Right lobe of liver (tissue), 6 donors: ENCODE data around the gene LAMC1. TPM values are rescaled to one million over a fixed set of nuclear protein-coding genes. Genes with fewer than 3 reads are reported as not detected.
"Not testable (repeated sequence)": the region's sequence is repeated elsewhere in the genome, so short reads cannot be mapped to it uniquely, and the experiment has no call there.

Experiments
- ATAC-seq, 4 donors: fragments of 200-7000 bp; cut with Tn5 transposase; one replicate each; pipeline ENCODE4 v1.9.1; 2020; ENCODE audit warnings: mild to moderate bottlenecking in 4 of 4, moderate library complexity in 4 of 4
- DNase-seq, 3 donors: peaks; one replicate each; pipeline ENCODE4 v3.0.0-alpha.2; 2020
- H3K27ac ChIP-seq, 3 donors: fragments of 200-600 bp; one replicate each; pipeline ENCODE4 v1.8.0; 2022
- H3K27me3 ChIP-seq, 2 donors: fragments of 200-600 bp; one replicate each; pipeline ENCODE4 v1.8.0; 2022
- H3K36me3 ChIP-seq, 4 donors: fragments of 200-600 bp; sonication (generic) in 1 of 4; one replicate each; pipeline versions ENCODE4 v1.5.1 to v1.8.0; 2017 to 2022; ENCODE audit warnings: control low read depth in 1 of 4
- H3K4me1 ChIP-seq, 4 donors: fragments of 200-600 bp; sonication (generic) in 1 of 4; one replicate each; pipeline versions ENCODE4 v1.5.1 to v1.8.0; 2017 to 2022; ENCODE audit warnings: control low read depth in 1 of 4
- H3K4me3 ChIP-seq, 3 donors: fragments of 200-600 bp; one replicate each; pipeline ENCODE4 v1.8.0; 2022
- H3K9me3 ChIP-seq, 4 donors: fragments of 200-600 bp; sonication (generic) in 1 of 4; one replicate each; pipeline versions ENCODE4 v1.5.1 to v1.8.0; 2017 to 2022; ENCODE audit warnings: control low read depth in 1 of 4
- POLR2A ChIP-seq: fragments of 450-650 bp; IDR thresholded peaks from one replicate; pipeline ENCODE4 v1.6.1; 2017; ENCODE audit warnings: antibody characterized with exemption, mild to moderate bottlenecking
- WGBS: methylation state at CpG from one replicate; pipeline ENCODE4 v1.1.6; 2018; ENCODE audit warnings: low coverage, low lambda C conversion rate; ENCODE audit not compliant: insufficient coverage; ENCODE audit errors: missing lambda C conversion rate; 5-methylcytosine and 5-hydroxymethylcytosine counted together
- intact Hi-C, 2 donors: fragments of 100-400 bp; cut with DNase I; formaldehyde crosslinking; loops; one replicate each; pipeline versions ENCODE4 v1.11.2 to v1.14.1; 2022
- total RNA-seq, 6 experiments: library from RNA; depleted of rRNA in 2 of 6; stranded (reverse); fragments of >200 nt in 2 of 6; fragmentation: NEBNext Ultra II Directional in 3 of 6; extraction: Animal tissue kit (Norgen Biotek cat#: 25700) in 3 of 6; gene quantifications; one replicate each; pipeline versions ENCODE4 v1.1.0 to v1.2.4, GENCODE V29; 2016 to 2023
- TF ChIP-seq, protein P1 (sequence below), 4 donors: fragments of 200-600 bp in 3 of 4; fragments of 450-650 bp in 1 of 4; IDR thresholded peaks; one replicate each; pipeline versions ENCODE4 v1.5.1 to v1.8.0; 2016 to 2022; ENCODE audit warnings: antibody characterized with exemption in 4 of 4, mild to moderate bottlenecking in 2 of 4
- donor health status: DM: no; HTN: yes; CAD: no.
- donor health status: DM: no; HTN: no; CAD: no.
- donor health status: DM: no; HTN: no; CAD: no.
- donor health status: DM: no; HTN: yes; CAD: no.
- donor health status: DM: no; HTN: yes; CAD: no.

LAMC1 gene
- total RNA-seq, 6 experiments from 2014 or later, result 18.5 to 53.2 (median 28.0) TPM

DNA sequence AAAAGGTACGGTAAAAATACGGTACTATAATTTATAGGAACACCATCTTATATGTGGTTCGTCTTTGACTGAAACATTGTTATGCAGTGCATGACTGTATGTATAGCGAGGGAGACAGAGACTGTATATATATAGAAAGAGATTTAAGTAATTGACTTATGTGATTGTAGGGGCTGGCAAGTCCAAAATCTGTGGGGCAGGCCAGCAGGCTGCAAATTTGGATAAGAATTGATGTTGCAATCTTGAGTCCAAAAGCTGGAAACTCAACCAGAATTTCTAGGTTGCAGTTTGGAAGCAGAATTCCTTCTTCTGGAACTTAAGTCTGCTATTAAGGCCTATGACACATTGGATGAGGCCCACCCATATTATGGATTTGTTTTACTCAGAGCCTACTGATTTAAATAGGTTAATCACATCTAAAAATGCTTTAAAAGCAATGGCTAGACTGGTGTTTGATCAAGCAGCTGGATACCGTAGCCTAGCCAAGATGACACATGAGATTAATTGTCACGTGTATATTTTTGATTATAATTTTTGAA, 42.0 kb downstream of the LAMC1 start:
- DNase-seq (no peak), ATAC-seq (no peak)
- 85% methylated on average over 6 of the region's 6 CpGs for WGBS
- H3K4me1 ChIP-seq, result peaks cover 0 to 10% (median 0%) of the 10 kb centered on the region in 4 donors
- H3K4me3 ChIP-seq, result no peak overlapping the region
- no peaks in the 10 kb centered on the region for H3K36me3 ChIP-seq
- no peak overlapping the region for H3K27ac ChIP-seq
- TF ChIP-seq, protein P1, sequence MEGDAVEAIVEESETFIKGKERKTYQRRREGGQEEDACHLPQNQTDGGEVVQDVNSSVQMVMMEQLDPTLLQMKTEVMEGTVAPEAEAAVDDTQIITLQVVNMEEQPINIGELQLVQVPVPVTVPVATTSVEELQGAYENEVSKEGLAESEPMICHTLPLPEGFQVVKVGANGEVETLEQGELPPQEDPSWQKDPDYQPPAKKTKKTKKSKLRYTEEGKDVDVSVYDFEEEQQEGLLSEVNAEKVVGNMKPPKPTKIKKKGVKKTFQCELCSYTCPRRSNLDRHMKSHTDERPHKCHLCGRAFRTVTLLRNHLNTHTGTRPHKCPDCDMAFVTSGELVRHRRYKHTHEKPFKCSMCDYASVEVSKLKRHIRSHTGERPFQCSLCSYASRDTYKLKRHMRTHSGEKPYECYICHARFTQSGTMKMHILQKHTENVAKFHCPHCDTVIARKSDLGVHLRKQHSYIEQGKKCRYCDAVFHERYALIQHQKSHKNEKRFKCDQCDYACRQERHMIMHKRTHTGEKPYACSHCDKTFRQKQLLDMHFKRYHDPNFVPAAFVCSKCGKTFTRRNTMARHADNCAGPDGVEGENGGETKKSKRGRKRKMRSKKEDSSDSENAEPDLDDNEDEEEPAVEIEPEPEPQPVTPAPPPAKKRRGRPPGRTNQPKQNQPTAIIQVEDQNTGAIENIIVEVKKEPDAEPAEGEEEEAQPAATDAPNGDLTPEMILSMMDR (IDR thresholded peaks at IDR 0.05), result no peak
- no peak for TF ChIP-seq POLR2A
- intact Hi-C loops, result no loop called here
- no peaks in the 10 kb centered on the region for H3K27me3 ChIP-seq
- H3K9me3 ChIP-seq, result no peaks in the 10 kb centered on the region

GRCh38 chr1:183066432-183066831, 43.2 kb downstream of the LAMC1 start:
- ATAC-seq, H3K4me3 ChIP-seq, H3K27me3 ChIP-seq, H3K9me3 ChIP-seq, intact Hi-C loops, H3K36me3 ChIP-seq, DNase-seq, H3K27ac ChIP-seq: not testable (repeated sequence)
- H3K4me1 ChIP-seq, result peaks cover 0 to 15% (median 0%) of the 10 kb centered on the region in 4 donors
- WGBS, result 100% methylated on average over 1 of the region's 2 CpGs

- H3K36me3 ChIP-seq, result no peaks in the 10 kb centered on the region
- H3K9me3 ChIP-seq, result no peaks in the 10 kb centered on the region
- peaks cover 0 to 33% (median 0%) of the 10 kb centered on the region in 4 donors for H3K4me1 ChIP-seq
- peak in 2 of 3 donors; percentile 38 to 57 for DNase-seq
- peak; percentile 42 to 76 (median 68) for ATAC-seq
- TF ChIP-seq, protein P1 (IDR thresholded peaks at IDR 0.05), result no peak
- no peak for TF ChIP-seq POLR2A
- H3K27ac ChIP-seq, result no peak overlapping the region
- WGBS, result 38% methylated on average over 4 of the region's 4 CpGs
- intact Hi-C loops, result no loop called here
- H3K4me3 ChIP-seq, result no peak overlapping the region
- H3K27me3 ChIP-seq, result no peaks in the 10 kb centered on the region
These were observed 46.5 kb downstream of the LAMC1 start for GRCh38 chr1:183069562-183070216.

DNA sequence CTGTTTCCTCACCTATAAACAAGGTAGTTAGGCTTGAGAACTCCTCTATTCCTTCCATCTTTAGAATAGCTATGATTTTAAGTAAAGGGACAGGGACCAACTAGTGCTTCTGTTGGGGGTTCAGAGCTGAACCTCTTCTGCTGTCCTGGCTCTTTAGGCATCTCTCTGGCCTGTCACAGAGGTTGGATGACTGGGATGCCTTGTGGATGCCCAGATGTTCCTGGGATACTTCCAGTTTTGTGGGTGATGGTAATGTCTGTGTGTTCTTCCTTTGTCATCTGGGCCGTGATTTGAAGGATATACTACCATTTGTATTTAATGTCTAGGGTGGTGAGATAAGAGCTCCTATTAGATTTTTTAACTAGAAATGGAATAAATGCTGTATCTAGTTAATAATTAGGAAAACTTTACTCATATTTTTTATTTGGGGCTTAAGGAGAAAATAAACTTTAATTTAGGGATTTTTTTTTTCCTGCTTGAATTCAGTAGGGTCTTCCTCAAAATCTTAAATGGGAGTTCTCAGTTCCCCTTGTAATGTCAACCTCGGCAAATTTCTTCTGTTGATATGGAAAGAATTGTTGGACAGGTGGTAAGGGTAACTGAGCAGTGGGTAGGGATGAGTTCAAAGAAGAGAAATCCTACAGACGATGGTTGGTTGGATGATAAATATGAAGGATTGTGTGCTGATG, 47.2 kb downstream of the LAMC1 start:
- no peak overlapping the region for H3K27ac ChIP-seq
- intact Hi-C loops, result no loop called here
- 57% methylated on average over 3 of the region's 3 CpGs for WGBS

More for the DNA sequence above, 47.2 kb downstream of the LAMC1 start:
- no peaks in the 10 kb centered on the region for H3K9me3 ChIP-seq
- TF ChIP-seq, protein P1 (IDR thresholded peaks at IDR 0.05), result no peak
- no peak for TF ChIP-seq POLR2A
- H3K4me1 ChIP-seq, result peaks cover 0 to 33% (median 0%) of the 10 kb centered on the region in 4 donors
- no peak overlapping the region for H3K4me3 ChIP-seq
- H3K27me3 ChIP-seq, result no peaks in the 10 kb centered on the region
- H3K36me3 ChIP-seq, result no peaks in the 10 kb centered on the region
- DNase-seq (no peak), ATAC-seq (no peak)
